ENCODE results near the gene RAP1B. TPM values are rescaled to one million over a fixed set of nuclear protein-coding genes. Genes with fewer than 3 reads are reported as not detected.
A peak's percentile ranks its signal among the peaks of the same experiment; 100 is the strongest.

The RAP1B gene
- total and polyA plus RNA-seq, 2 donors (not counting 1 experiment from before 2014, with no cell fraction given) = 54.5 to 159 TPM

GRCh38 chr12:68602720-68603119 lies 8.0 kb upstream of the RAP1B start:
- CTCF ChIA-PET = no interaction called here
- peaks cover 0 to 5% of the 10 kb centered on the region in 2 donors for H3K4me1 ChIP-seq (ENCODE audit: control insufficient read depth in 2 of 2, insufficient read depth in 2 of 2, low read length in 2 of 2)
- H4K20me1 ChIP-seq (ENCODE audit: control insufficient read depth, insufficient read depth, low read length, poor library complexity, severe bottlenecking) = no peaks in the 10 kb centered on the region
- no peaks in the 10 kb centered on the region for H3K36me3 ChIP-seq (replicated peaks in 1 of 2; ENCODE audit: control extremely low read depth in 1 of 2, control insufficient read depth in 1 of 2, extremely low read depth in 1 of 2, insufficient read depth in 2 of 2, low read length in 1 of 2)
- H3K4me2 ChIP-seq (replicated peaks; ENCODE audit: low read depth, low read length, poor library complexity, severe bottlenecking) = no peak overlapping the region
- no CpG with 5 or more reads among the region's 6 CpGs for WGBS (ENCODE audit: insufficient coverage)
- intact Hi-C loops (cut with micrococcal nuclease) = no loop called here
- Mint-ChIP-seq H3K9me3 (ENCODE audit: insufficient read depth) (no peaks in the 10 kb centered on the region), H3K4me3 (no peak overlapping the region), H3K27me3 (no peaks in the 10 kb centered on the region), H3K27ac (no peak overlapping the region), H3K4me1 (peaks cover 14% of the 10 kb centered on the region)
- no peak for DNase-seq
- H3K27me3 ChIP-seq (replicated peaks in 1 of 4; ENCODE audit: control extremely low read depth in 1 of 4, control insufficient read depth in 3 of 4, insufficient read depth in 4 of 4, low read length in 3 of 4) = no peaks in the 10 kb centered on the region
- TF ChIP-seq, protein P1, sequence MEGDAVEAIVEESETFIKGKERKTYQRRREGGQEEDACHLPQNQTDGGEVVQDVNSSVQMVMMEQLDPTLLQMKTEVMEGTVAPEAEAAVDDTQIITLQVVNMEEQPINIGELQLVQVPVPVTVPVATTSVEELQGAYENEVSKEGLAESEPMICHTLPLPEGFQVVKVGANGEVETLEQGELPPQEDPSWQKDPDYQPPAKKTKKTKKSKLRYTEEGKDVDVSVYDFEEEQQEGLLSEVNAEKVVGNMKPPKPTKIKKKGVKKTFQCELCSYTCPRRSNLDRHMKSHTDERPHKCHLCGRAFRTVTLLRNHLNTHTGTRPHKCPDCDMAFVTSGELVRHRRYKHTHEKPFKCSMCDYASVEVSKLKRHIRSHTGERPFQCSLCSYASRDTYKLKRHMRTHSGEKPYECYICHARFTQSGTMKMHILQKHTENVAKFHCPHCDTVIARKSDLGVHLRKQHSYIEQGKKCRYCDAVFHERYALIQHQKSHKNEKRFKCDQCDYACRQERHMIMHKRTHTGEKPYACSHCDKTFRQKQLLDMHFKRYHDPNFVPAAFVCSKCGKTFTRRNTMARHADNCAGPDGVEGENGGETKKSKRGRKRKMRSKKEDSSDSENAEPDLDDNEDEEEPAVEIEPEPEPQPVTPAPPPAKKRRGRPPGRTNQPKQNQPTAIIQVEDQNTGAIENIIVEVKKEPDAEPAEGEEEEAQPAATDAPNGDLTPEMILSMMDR (IDR thresholded peaks at IDR 0.05) = no peak
- TF ChIP-seq EZH2 (IDR thresholded peaks at IDR 0.05; ENCODE audit: borderline replicate concordance, insufficient read depth, low read depth, low read length, poor library complexity, severe bottlenecking) = no peak
- H3K9ac ChIP-seq (ENCODE audit: low read length) = no peak overlapping the region
- no peak overlapping the region for H3K27ac ChIP-seq (ENCODE audit: low read length in 2 of 2)
- POLR2A ChIA-PET = no interaction called here
- H3K4me3 ChIP-seq (ENCODE audit: control extremely low read depth in 1 of 5, extremely low read depth in 1 of 5, insufficient read depth in 1 of 5, low read depth in 2 of 5, low read length in 4 of 5) = no peak overlapping the region
- no peaks in the 10 kb centered on the region for H3K9me3 ChIP-seq (ENCODE audit: control extremely low read depth in 1 of 3, control insufficient read depth in 2 of 3, insufficient read depth in 1 of 3, low read length in 2 of 3)
- peaks cover 4% of the 10 kb centered on the region for H3K79me2 ChIP-seq (ENCODE audit: control insufficient read depth, insufficient read depth, low read length)
- H2AFZ ChIP-seq (ENCODE audit: insufficient read depth, low read depth, low read length, poor library complexity, severe bottlenecking) = no peak overlapping the region
- no peak for ATAC-seq (ENCODE audit: low read depth)

- CTCF ChIA-PET = interaction anchor here (1.6 kb wide), 1 partner anchor 159 kb away, joined by 3 read pairs; no protein-coding TSS in a partner anchor
- no peaks in the 10 kb centered on the region for H3K36me3 ChIP-seq (replicated peaks in 1 of 2; ENCODE audit: control extremely low read depth in 1 of 2, control insufficient read depth in 1 of 2, extremely low read depth in 1 of 2, insufficient read depth in 2 of 2, low read length in 1 of 2)
- Mint-ChIP-seq H3K9me3 (ENCODE audit: insufficient read depth) (no peaks in the 10 kb centered on the region), H3K4me3 (peak overlapping the region; percentile 4), H3K4me1 (peaks cover 22% of the 10 kb centered on the region), H3K27ac (peak overlapping the region; percentile 68), H3K27me3 (no peaks in the 10 kb centered on the region)
- ATAC-seq (ENCODE audit: low read depth) (no peak), DNase-seq (no peak)
- peaks cover 23% of the 10 kb centered on the region for H3K79me2 ChIP-seq (ENCODE audit: control insufficient read depth, insufficient read depth, low read length)
- H3K9me3 ChIP-seq (ENCODE audit: control extremely low read depth in 1 of 3, control insufficient read depth in 2 of 3, insufficient read depth in 1 of 3, low read length in 2 of 3) = no peaks in the 10 kb centered on the region
- no peak overlapping the region for H3K27ac ChIP-seq (ENCODE audit: low read length in 2 of 2)
- peaks cover 17% of the 10 kb centered on the region in 2 donors for H3K4me1 ChIP-seq (ENCODE audit: control insufficient read depth in 2 of 2, insufficient read depth in 2 of 2, low read length in 2 of 2)
- intact Hi-C loops (cut with micrococcal nuclease) = no loop called here
- H3K27me3 ChIP-seq (replicated peaks in 1 of 4; ENCODE audit: control extremely low read depth in 1 of 4, control insufficient read depth in 3 of 4, insufficient read depth in 4 of 4, low read length in 3 of 4) = no peaks in the 10 kb centered on the region
- POLR2A ChIA-PET = no interaction called here
- no peak overlapping the region for H3K9ac ChIP-seq (ENCODE audit: low read length)
- no peak overlapping the region for H3K4me3 ChIP-seq (ENCODE audit: control extremely low read depth in 1 of 5, extremely low read depth in 1 of 5, insufficient read depth in 1 of 5, low read depth in 2 of 5, low read length in 4 of 5)
- H3K4me2 ChIP-seq (replicated peaks; ENCODE audit: low read depth, low read length, poor library complexity, severe bottlenecking) = no peak overlapping the region
- peaks cover 15% of the 10 kb centered on the region for H4K20me1 ChIP-seq (ENCODE audit: control insufficient read depth, insufficient read depth, low read length, poor library complexity, severe bottlenecking)
- no CpG with 5 or more reads among the region's 2 CpGs for WGBS (ENCODE audit: insufficient coverage)
- TF ChIP-seq, protein P1 (IDR thresholded peaks at IDR 0.05) = no peak
- no peak for TF ChIP-seq EZH2 (IDR thresholded peaks at IDR 0.05; ENCODE audit: borderline replicate concordance, insufficient read depth, low read depth, low read length, poor library complexity, severe bottlenecking)
- no peak overlapping the region for H2AFZ ChIP-seq (ENCODE audit: insufficient read depth, low read depth, low read length, poor library complexity, severe bottlenecking)
These were observed 2.5 kb upstream of the RAP1B start for GRCh38 chr12:68608191-68608590.

Data from B cell (primary cell).